ENCODE results near the gene COL4A2.

DNA sequence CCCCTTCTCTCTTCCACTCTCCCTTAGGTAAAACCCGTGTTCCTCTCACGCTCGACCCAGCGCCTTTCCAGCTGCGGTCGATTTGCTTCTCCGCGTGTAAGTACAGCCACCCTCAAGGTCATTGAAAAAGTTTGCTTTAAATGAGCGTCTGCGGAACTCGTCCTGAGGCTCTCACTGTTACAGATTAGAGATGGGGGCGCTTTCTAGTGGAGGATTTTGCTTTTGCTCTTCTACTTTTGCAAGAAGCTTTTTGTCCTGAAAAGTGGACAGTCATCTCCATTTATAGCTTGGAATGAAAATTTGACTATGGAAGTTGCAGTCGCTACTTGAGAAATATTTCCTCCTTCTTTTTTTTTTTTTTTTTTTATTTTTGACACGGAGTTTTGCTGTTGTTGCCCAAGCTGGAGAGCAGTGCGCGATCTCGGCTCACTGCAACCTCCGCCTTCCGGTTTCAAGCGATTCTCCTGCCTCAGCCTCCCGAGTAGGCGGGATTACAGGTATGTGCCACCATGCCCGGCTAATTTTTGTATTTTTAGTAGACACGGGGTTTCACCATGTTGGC lies 255.0 kb downstream of the COL4A2 start:
- TF ChIP-seq, protein P1, sequence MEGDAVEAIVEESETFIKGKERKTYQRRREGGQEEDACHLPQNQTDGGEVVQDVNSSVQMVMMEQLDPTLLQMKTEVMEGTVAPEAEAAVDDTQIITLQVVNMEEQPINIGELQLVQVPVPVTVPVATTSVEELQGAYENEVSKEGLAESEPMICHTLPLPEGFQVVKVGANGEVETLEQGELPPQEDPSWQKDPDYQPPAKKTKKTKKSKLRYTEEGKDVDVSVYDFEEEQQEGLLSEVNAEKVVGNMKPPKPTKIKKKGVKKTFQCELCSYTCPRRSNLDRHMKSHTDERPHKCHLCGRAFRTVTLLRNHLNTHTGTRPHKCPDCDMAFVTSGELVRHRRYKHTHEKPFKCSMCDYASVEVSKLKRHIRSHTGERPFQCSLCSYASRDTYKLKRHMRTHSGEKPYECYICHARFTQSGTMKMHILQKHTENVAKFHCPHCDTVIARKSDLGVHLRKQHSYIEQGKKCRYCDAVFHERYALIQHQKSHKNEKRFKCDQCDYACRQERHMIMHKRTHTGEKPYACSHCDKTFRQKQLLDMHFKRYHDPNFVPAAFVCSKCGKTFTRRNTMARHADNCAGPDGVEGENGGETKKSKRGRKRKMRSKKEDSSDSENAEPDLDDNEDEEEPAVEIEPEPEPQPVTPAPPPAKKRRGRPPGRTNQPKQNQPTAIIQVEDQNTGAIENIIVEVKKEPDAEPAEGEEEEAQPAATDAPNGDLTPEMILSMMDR (IDR thresholded peaks at IDR 0.05), result no peak
- TF ChIP-seq POLR2A (IDR thresholded peaks at IDR 0.05), result no peak
